Activated naive CD4-positive, alpha-beta T cell treated with anti-CD3 and anti-CD28 coated beads, Interleukin-2, amount 50 U/mL, for 24 hours (primary cell): ENCODE results near the gene STARD3NL.
"Not testable (repeated sequence)": the region's sequence is repeated elsewhere in the genome, so short reads cannot be mapped to it uniquely, and the experiment has no call there.

Source experiments
- H3K27ac Mint-ChIP-seq: one replicate; pipeline ENCODE4 v1.8.0; 2021; ENCODE audit warnings: mild to moderate bottlenecking, mixed read lengths
- H3K27me3 Mint-ChIP-seq: one replicate; pipeline ENCODE4 v1.8.0; 2021; ENCODE audit warnings: mixed read lengths
- H3K36me3 Mint-ChIP-seq: one replicate; pipeline ENCODE4 v1.8.0; 2021; ENCODE audit warnings: mixed read lengths
- H3K4me1 Mint-ChIP-seq: one replicate; pipeline ENCODE4 v1.8.0; 2021; ENCODE audit warnings: mixed read lengths
- H3K4me3 Mint-ChIP-seq: one replicate; pipeline ENCODE4 v1.8.0; 2021; ENCODE audit warnings: mild to moderate bottlenecking, mixed read lengths
- H3K9me3 Mint-ChIP-seq: one replicate; pipeline ENCODE4 v1.8.0; 2021; ENCODE audit warnings: mixed read lengths

Gene STARD3NL

DNA sequence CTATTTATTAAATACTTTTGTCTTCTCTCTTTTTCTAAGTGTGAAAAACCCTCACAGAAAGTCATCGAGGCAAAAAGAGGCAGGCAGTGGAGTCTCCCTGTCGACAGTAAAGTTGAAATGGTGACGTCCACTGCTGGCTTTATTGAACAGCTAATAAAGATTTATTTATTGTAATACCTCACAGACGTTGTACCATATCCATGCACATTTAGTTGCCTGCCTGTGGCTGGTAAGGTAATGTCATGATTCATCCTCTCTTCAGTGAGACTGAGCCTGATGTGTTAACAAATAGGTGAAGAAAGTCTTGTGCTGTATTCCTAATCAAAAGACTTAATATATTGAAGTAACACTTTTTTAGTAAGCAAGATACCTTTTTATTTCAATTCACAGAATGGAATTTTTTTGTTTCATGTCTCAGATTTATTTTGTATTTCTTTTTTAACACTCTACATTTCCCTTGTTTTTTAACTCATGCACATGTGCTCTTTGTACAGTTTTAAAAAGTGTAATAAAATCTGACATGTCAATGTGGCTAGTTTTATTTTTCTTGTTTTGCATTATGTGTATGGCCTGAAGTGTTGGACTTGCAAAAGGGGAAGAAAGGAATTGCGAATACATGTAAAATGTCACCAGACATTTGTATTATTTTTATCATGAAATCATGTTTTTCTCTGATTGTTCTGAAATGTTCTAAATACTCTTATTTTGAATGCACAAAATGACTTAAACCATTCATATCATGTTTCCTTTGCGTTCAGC, 52.0 kb downstream of the STARD3NL start:
- Mint-ChIP-seq H3K9me3 (no peaks in the 10 kb centered on the region), H3K36me3 (peaks cover 10% of the 10 kb centered on the region), H3K27me3 (no peaks in the 10 kb centered on the region), H3K4me1 (peaks cover 43% of the 10 kb centered on the region), H3K4me3 (no peak overlapping the region), H3K27ac (no peak overlapping the region)

- peak overlapping the region; percentile 79 for H3K27ac Mint-ChIP-seq
- H3K36me3 Mint-ChIP-seq, result peaks cover 5% of the 10 kb centered on the region
- no peaks in the 10 kb centered on the region for H3K27me3 Mint-ChIP-seq
- peak overlapping the region; percentile 73 for H3K4me3 Mint-ChIP-seq
- peaks cover 37% of the 10 kb centered on the region for H3K4me1 Mint-ChIP-seq
- no peaks in the 10 kb centered on the region for H3K9me3 Mint-ChIP-seq
These were observed 54.7 kb downstream of the STARD3NL start for GRCh38 chr7:38232502-38233366.

GRCh38 chr7:38234759-38235158, 56.7 kb downstream of the STARD3NL start:
- not testable (repeated sequence) for H3K36me3 Mint-ChIP-seq, H3K27me3 Mint-ChIP-seq, H3K4me3 Mint-ChIP-seq, H3K9me3 Mint-ChIP-seq
- Mint-ChIP-seq H3K4me1 (peaks cover 37% of the 10 kb centered on the region), H3K27ac (peak overlapping the region; percentile 35)

DNA sequence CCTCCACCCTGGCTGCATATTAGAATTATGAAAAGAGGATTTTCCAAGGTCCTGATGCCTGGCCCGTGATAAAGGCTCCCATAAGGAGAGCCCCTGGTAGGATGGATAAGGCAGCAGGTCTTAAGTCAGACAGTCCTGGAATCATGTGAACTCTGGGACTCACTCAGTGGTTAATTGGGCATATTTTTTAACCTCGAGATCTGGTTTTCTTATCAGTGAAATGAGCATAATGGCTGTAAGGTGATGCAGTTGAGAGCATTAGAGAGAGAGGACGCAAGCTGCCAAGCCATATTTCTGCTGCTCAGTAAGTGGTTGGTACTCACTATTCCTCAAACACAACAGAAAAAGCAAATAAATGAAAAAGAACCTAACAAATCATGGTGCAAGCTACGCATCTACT, 57.6 kb downstream of the STARD3NL start:
- H3K4me3 Mint-ChIP-seq, result no peak overlapping the region
- H3K4me1 Mint-ChIP-seq, result peaks cover 37% of the 10 kb centered on the region
- no peak overlapping the region for H3K27ac Mint-ChIP-seq
- no peaks in the 10 kb centered on the region for H3K9me3 Mint-ChIP-seq
- peaks cover 5% of the 10 kb centered on the region for H3K36me3 Mint-ChIP-seq
- H3K27me3 Mint-ChIP-seq, result no peaks in the 10 kb centered on the region

DNA sequence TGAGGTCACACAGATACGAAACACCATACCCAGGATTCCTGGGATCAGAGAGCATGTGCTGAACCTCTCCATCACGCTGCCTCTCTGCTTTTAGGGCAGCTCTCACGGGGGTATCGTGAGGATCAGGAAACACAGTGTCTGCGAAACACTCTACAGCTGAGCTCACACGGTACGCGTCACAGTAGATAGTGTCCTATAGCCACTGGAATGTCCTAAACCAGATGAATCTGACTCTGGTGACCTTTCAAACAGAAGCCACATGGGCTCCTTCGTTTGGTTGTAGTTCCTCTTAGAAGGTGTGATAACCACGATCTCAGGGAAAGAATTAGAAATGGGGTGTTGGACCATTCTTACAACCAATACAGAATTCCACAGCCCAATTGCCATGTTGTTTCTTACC, 61.1 kb downstream of the STARD3NL start:
- H3K27me3 Mint-ChIP-seq, H3K9me3 Mint-ChIP-seq, H3K4me1 Mint-ChIP-seq, H3K27ac Mint-ChIP-seq, H3K4me3 Mint-ChIP-seq, H3K36me3 Mint-ChIP-seq: not testable (repeated sequence)

GRCh38 chr7:38241071-38241470, 63.0 kb downstream of the STARD3NL start:
- H3K9me3 Mint-ChIP-seq, result no peaks in the 10 kb centered on the region
- no peaks in the 10 kb centered on the region for H3K27me3 Mint-ChIP-seq
- H3K36me3 Mint-ChIP-seq, result peaks cover 3% of the 10 kb centered on the region
- H3K4me3 Mint-ChIP-seq, result no peak overlapping the region
- no peaks in the 10 kb centered on the region for H3K4me1 Mint-ChIP-seq
- no peak overlapping the region for H3K27ac Mint-ChIP-seq

DNA sequence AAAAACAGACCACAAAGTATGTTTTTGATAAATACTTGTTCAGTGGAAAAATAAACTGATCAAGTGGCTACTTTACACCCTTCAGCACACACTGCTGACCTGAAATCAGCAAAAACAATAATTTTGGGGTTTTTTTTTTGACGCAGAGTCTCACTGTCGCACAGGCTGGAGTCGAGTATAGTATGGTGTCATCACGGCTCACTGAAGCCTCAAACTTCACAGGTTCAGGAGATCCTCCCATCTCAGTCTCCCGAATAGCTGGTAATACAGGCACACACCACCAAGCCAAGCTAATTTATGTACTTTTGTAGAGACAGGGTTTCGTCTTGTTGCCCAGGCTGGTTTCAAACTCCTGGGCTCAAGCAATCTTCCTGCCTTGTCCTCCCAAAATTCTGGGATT, 64.8 kb downstream of the STARD3NL start:
- Mint-ChIP-seq H3K9me3 (no peaks in the 10 kb centered on the region), H3K4me1 (no peaks in the 10 kb centered on the region), H3K36me3 (peaks cover 3% of the 10 kb centered on the region), H3K27me3 (no peaks in the 10 kb centered on the region), H3K27ac (no peak overlapping the region), H3K4me3 (no peak overlapping the region)

- H3K4me1 Mint-ChIP-seq, H3K36me3 Mint-ChIP-seq, H3K27ac Mint-ChIP-seq, H3K4me3 Mint-ChIP-seq, H3K27me3 Mint-ChIP-seq, H3K9me3 Mint-ChIP-seq: not testable (repeated sequence)
These were observed 65.3 kb downstream of the STARD3NL start for GRCh38 chr7:38243345-38243744.

- Mint-ChIP-seq H3K4me1 (peaks cover 5% of the 10 kb centered on the region), H3K4me3 (no peak overlapping the region), H3K27ac (no peak overlapping the region), H3K27me3 (no peaks in the 10 kb centered on the region), H3K9me3 (no peaks in the 10 kb centered on the region), H3K36me3 (no peaks in the 10 kb centered on the region)
These were observed 66.5 kb downstream of the STARD3NL start for GRCh38 chr7:38244516-38244915.

DNA sequence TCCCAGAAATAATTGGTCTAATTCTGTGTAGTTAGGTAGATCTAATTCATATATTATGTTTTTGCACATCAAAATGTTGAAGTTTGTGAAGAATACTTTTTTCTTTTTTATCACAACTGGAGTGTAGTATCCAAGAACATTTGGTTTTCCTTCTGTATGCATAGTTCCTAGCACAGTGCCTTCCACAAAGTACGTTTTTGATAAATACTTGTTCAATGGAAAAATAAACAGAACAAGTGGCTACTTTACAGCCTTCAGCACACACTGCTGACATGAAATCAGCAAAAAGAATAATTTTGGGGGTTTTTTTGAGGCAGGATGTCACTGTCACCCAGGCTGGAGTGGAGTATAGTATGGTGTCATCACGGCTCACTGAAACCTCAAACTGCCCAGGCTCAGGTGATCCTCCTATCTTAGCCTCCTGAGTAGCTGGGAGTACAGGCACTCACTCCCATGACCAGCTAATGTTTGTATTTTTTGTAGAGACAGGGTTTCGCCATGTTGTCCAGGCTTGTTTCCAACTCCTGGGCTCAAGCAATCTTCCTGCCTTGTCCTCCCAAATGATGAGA, 67.4 kb downstream of the STARD3NL start:
- Mint-ChIP-seq H3K27me3 (no peaks in the 10 kb centered on the region), H3K9me3 (no peaks in the 10 kb centered on the region), H3K4me3 (no peak overlapping the region), H3K36me3 (no peaks in the 10 kb centered on the region), H3K27ac (no peak overlapping the region), H3K4me1 (peaks cover 5% of the 10 kb centered on the region)

DNA sequence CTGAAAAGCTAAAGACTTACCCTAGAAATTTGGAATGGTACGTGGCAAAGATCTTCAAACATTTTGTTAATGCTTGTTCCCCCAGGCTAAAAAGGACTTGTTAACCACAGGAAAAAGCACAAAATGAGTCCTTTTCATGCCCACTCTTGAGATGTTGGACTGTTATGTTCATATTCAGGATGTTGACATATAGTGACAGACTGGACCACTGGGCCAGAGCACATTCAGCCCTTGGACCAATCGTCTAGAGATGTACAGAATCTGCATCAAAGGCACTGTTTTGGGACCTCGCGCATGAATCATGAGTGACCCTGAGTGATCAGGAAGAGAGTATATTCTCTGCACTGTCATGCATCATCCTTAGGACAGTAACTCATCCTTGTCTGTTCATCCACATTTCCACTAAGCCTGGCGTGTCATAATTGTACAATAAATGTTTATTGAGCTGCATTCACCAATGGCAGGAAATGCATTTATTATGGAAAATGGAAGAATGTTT, 70.1 kb downstream of the STARD3NL start:
- H3K4me1 Mint-ChIP-seq, result peaks cover 5% of the 10 kb centered on the region
- H3K36me3 Mint-ChIP-seq, result no peaks in the 10 kb centered on the region
- H3K4me3 Mint-ChIP-seq, result no peak overlapping the region
- no peaks in the 10 kb centered on the region for H3K9me3 Mint-ChIP-seq
- no peaks in the 10 kb centered on the region for H3K27me3 Mint-ChIP-seq
- no peak overlapping the region for H3K27ac Mint-ChIP-seq

- H3K27me3 Mint-ChIP-seq, H3K36me3 Mint-ChIP-seq, H3K4me3 Mint-ChIP-seq, H3K4me1 Mint-ChIP-seq, H3K27ac Mint-ChIP-seq, H3K9me3 Mint-ChIP-seq: not testable (repeated sequence)
These were observed 71.8 kb downstream of the STARD3NL start for GRCh38 chr7:38249849-38250248.

DNA sequence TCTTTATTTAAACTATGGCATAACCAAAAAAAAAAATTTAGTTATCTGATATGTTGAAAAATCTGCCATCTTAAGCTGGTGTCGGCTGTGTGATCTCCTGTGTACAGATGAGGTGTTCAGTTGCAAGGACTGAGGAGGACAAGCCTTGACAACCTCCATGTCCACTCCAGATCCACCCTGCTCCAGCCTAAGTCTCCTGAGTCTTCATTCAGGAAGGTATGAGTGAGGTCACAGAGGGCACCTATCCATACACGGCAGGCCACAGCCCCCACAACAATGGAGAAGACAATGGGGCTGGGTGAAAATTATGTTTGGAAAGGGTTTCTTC, 79.3 kb downstream of the STARD3NL start:
- no peaks in the 10 kb centered on the region for H3K36me3 Mint-ChIP-seq
- H3K27ac Mint-ChIP-seq, result no peak overlapping the region
- H3K27me3 Mint-ChIP-seq, result no peaks in the 10 kb centered on the region
- no peaks in the 10 kb centered on the region for H3K4me1 Mint-ChIP-seq
- H3K4me3 Mint-ChIP-seq, result no peak overlapping the region
- H3K9me3 Mint-ChIP-seq, result no peaks in the 10 kb centered on the region

DNA sequence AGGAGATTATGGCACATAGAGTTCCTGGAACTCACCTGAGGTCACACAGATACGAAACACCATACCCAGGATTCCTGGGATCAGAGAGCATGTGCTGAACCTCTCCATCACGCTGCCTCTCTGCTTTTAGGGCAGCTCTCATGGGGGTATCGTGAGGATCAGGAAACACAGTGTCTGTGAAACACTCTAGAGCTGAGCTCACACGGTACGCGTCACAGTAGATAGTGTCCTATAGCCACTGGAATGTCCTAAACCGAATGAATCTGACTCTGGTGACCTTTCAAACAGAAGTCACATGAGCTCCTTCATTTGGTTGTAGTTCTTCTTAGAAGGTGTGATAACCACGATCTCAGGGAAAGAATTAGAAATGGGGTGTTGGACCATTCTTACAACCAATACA, 81.1 kb downstream of the STARD3NL start:
- not testable (repeated sequence) for H3K36me3 Mint-ChIP-seq, H3K27ac Mint-ChIP-seq, H3K4me1 Mint-ChIP-seq, H3K4me3 Mint-ChIP-seq, H3K9me3 Mint-ChIP-seq, H3K27me3 Mint-ChIP-seq

GRCh38 chr7:38261601-38262000, 83.6 kb downstream of the STARD3NL start:
- H3K9me3 Mint-ChIP-seq, H3K4me3 Mint-ChIP-seq, H3K4me1 Mint-ChIP-seq, H3K36me3 Mint-ChIP-seq, H3K27me3 Mint-ChIP-seq, H3K27ac Mint-ChIP-seq: not testable (repeated sequence)

- H3K36me3 Mint-ChIP-seq, H3K27me3 Mint-ChIP-seq, H3K9me3 Mint-ChIP-seq, H3K4me1 Mint-ChIP-seq, H3K4me3 Mint-ChIP-seq: not testable (repeated sequence)
- peak overlapping the region; percentile 51 for H3K27ac Mint-ChIP-seq
These were observed 84.0 kb downstream of the STARD3NL start for GRCh38 chr7:38262026-38262425.
